HepG2 (cell line): Measurements from ENCODE around the gene ALKBH5.

Experiments
- AKAP8 ChIP-seq: sonication (generic); formaldehyde crosslinking; IDR thresholded peaks from 2 replicates; pipeline ENCODE4 v1.5.1; 2020; ENCODE audit warnings: mild to moderate bottlenecking, missing genetic modification reagents
- EED ChIP-seq: sonication (generic); formaldehyde crosslinking; IDR thresholded peaks from 2 replicates; pipeline ENCODE4 v1.5.0; 2020; ENCODE audit warnings: mild to moderate bottlenecking, missing genetic modification reagents
- NFIB ChIP-seq: sonication (generic); formaldehyde crosslinking; IDR thresholded peaks from 2 replicates; pipeline ENCODE4 v1.9.0; 2021; ENCODE audit warnings: missing genetic modification reagents, mild to moderate bottlenecking, borderline replicate concordance
- RELA ChIP-seq: sonication (generic); formaldehyde crosslinking; IDR thresholded peaks from 2 replicates; pipeline ENCODE4 v1.4.0; 2020; ENCODE audit warnings: missing genetic modification reagents
- XRCC5 ChIP-seq: fragments of 200-400 bp; formaldehyde crosslinking; optimal IDR thresholded peaks from 2 replicates; pipeline ENCODE3; 2017; ENCODE audit warnings: mild to moderate bottlenecking, low read length
- ZFP41 ChIP-seq: sonication (generic); formaldehyde crosslinking; IDR thresholded peaks from 2 replicates; pipeline ENCODE4 v1.4.0; 2020; ENCODE audit warnings: mild to moderate bottlenecking, missing genetic modification reagents, borderline replicate concordance
- ZNF629 ChIP-seq: sonication (generic); formaldehyde crosslinking; conservative IDR thresholded peaks from 2 replicates; pipeline ENCODE4 v1.5.0; 2020; ENCODE audit warnings: missing genetic modification reagents
- TF ChIP-seq, protein P1 (sequence below): IDR thresholded peaks from 2 replicates; pipeline ENCODE4 v1.6.1; 2016; ENCODE audit warnings: low read depth, control low read depth

DNA sequence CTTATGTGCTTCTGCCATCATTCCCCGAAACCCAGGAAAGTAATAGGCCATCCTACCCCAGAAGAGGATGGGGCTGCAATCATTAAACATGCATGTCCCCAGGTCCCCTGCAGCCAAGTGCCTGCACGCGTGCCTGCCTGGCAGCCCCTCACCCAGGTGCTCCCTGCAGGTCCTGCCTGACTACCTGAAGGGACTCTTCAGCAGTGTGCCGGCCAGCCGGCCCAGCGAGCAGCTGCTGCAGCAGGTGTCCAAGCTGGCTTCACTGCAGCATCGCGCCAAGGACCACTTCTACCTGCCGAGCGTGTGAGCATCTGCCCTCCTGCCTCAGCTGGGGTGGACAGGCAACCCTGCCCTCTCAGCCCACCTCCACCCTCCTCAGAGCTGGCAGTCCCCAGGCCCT lies 16.2 kb upstream of the ALKBH5 start:
- no peak for TF ChIP-seq ZFP41 (CRISPR knock-in tag)
- no peak for TF ChIP-seq XRCC5
- TF ChIP-seq, protein P1, sequence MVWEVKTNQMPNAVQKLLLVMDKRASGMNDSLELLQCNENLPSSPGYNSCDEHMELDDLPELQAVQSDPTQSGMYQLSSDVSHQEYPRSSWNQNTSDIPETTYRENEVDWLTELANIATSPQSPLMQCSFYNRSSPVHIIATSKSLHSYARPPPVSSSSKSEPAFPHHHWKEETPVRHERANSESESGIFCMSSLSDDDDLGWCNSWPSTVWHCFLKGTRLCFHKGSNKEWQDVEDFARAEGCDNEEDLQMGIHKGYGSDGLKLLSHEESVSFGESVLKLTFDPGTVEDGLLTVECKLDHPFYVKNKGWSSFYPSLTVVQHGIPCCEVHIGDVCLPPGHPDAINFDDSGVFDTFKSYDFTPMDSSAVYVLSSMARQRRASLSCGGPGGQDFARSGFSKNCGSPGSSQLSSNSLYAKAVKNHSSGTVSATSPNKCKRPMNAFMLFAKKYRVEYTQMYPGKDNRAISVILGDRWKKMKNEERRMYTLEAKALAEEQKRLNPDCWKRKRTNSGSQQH (CRISPR knock-in tag): no peak
- no peak for TF ChIP-seq ZNF629 (CRISPR knock-in tag)
- TF ChIP-seq NFIB (CRISPR knock-in tag): no peak
- no peak for TF ChIP-seq RELA
- TF ChIP-seq EED (CRISPR knock-in tag): no peak
- no peak for TF ChIP-seq AKAP8
